LNCAP (cell line): ENCODE measurements around the gene SLA2.

Experiments
- CTCF ChIP-seq: fragments of 450-650 bp; IDR thresholded peaks from 2 replicates; pipeline ENCODE4 v1.5.1; 2017; ENCODE audit warnings: mild to moderate bottlenecking

Gene SLA2

GRCh38 chr20:36631646-36632045, 14.3 kb downstream of the SLA2 start:
- TF ChIP-seq CTCF: no peak

DNA sequence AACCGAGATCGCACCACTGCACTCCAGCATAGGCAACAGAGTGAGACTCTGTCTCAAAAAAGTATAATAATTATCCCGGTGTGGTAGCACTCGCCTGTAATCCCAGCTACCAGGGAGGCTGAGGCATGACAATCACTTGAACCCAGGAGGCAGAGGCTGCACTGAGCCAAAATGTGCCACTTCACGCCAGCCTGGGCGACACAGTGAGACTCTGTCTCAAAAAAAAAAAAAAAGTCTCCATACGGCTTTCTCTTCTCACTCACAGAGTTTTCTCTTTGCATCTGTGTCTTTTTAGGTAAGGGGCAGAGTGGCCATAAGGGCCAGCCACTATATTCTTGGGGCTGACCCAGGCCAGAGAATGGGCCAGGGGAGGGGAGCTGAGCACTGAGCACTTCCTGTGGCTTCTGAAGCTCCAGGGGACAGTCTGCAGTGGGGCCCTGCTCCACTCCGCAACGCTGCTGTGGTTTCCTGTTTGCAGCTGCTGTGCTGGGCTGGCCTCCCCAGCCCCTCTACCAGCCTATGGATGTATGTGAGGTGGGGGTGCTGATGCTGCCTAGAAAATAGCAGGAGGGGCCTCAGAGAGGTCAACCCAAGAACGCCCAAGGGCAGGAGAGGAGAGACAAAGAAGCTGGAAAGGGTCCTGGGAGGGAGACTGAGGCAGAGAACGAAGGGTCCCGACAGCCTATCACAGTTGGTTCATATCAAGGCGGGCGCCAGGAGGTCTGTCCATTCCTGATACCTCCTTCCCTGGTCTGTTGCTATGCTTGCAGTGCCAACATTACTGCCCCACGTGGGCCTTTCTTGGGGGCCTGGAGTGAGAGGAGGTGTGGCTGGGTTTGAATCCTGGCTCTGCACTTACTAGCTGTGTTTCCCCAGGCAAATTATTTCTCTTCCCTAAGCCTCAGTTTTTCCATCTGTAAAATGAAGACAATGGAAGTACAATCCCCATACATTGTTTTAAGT, 16.0 kb downstream of the SLA2 start:
- TF ChIP-seq CTCF: no peak

- TF ChIP-seq CTCF: no peak
These were observed 17.9 kb downstream of the SLA2 start for GRCh38 chr20:36628076-36628475.

GRCh38 chr20:36624944-36625324, 21.1 kb downstream of the SLA2 start:
- TF ChIP-seq CTCF: no peak

- TF ChIP-seq CTCF: peak; percentile 31; the same call in 1 of the 2 replicates
These were observed 21.7 kb downstream of the SLA2 start for GRCh38 chr20:36624068-36624943.

DNA sequence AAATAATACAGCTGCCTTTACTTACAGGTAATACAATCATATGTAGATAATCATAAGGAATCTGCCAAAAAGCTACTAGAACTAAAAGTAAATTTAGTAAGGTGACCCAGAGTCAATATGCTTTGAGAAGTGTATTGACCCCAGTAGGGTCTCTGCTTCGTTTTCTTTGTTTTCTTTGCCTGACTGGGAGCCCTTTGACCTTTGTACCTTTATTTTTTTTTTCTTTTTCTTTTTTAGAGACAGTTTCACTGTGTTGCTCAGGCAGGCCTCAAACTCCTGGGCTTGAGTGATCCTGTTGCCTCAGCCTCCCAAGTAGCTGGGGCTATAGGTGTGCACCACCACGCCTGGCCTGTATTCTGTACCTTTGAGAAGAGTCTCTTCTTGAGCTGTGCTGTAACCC, 22.6 kb downstream of the SLA2 start:
- no peak for TF ChIP-seq CTCF

DNA sequence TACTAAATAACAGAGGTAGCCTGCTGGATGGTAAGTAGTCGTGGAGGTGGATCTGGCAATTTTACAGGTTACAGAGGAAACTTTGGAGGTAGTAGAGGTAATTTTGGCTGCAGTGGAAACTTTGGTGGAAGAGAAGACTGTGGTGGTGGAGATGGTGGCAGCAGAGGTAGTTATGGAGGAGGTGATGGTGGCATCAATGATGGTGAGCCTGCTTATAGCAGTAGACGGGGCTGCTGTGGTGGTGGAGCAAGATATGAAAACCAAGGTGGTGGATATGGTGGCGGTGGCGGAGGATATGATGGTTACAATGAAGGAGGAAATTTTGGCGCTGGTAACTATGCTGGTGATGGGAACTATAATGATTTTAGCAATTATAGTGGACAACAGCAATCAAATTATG, 25.1 kb downstream of the SLA2 start:
- no peak for TF ChIP-seq CTCF
